Nephron (organoid): ENCODE data around the gene TANK.
A peak's percentile ranks its signal among the peaks of the same experiment; 100 is the strongest.

Experiments used
- H3K27ac Mint-ChIP-seq, 3 experiments: 2 replicates each; pipeline ENCODE4 v1.8.0; 2020; ENCODE audit warnings: mixed read lengths in 3 of 3, mild to moderate bottlenecking in 2 of 3, moderate library complexity in 1 of 3
- H3K27me3 Mint-ChIP-seq: 2 replicates; pipeline ENCODE4 v1.8.0; 2021; ENCODE audit warnings: low read depth, mild to moderate bottlenecking, moderate library complexity, mixed read lengths
- H3K36me3 Mint-ChIP-seq: 2 replicates; pipeline ENCODE4 v1.8.0; 2020; ENCODE audit warnings: low read depth, mixed read lengths
- H3K4me1 Mint-ChIP-seq: 2 replicates; pipeline ENCODE4 v1.8.0; 2020; ENCODE audit warnings: mixed read lengths
- H3K4me3 Mint-ChIP-seq, 3 experiments: 2 replicates each; pipeline ENCODE4 v1.8.0; 2020; ENCODE audit warnings: mild to moderate bottlenecking in 3 of 3, mixed read lengths in 3 of 3, moderate library complexity in 2 of 3
- H3K9me3 Mint-ChIP-seq: 2 replicates; pipeline ENCODE4 v1.8.0; 2020; ENCODE audit warnings: mixed read lengths
- TF ChIP-seq, protein P1 (sequence below), 3 experiments: fragments of 200-600 bp; sonication (generic); IDR thresholded peaks; one replicate each; pipeline ENCODE4 v1.5.0; 2021; ENCODE audit warnings: antibody characterized with exemption in 3 of 3; ENCODE audit not compliant: unreplicated experiment in 3 of 3

TANK gene

DNA sequence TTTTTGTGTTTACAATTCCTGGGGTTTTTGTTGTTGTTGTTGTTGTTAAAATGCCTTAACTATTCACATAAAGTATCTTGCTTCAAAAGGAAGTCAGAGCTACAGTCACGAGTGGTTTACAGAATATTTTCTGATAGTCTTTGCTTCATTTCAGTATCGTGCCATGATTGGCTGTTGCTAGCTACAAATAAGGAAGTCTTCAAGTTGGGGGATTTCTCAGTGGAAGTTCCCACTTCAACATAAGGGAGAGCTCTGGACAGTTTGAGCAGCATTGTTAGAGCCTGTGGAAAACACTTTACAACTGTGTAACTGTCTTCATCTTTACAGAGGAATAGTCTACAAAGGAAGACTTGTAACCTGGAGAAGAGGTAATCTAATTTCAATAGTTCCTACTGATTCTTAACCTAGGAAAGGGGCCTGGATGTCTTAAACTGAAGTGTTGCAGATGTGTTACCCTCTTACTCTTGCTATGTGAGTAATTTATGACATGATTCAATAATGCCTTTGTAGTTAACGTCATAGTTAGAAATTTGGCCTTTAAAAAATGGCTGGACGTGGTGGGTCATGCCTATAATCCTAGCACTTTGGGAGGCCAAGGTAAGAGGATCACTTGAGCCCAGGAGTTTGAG is 23.4 kb upstream of the TANK start:
- peaks cover 42% of the 10 kb centered on the region for H3K4me1 Mint-ChIP-seq
- H3K9me3 Mint-ChIP-seq: no peaks in the 10 kb centered on the region
- H3K27ac Mint-ChIP-seq: peak overlapping the region; percentile 95 to 98 (median 95)
- H3K36me3 Mint-ChIP-seq: no peaks in the 10 kb centered on the region
- peak overlapping the region in 2 of 3 experiments; percentile 59 to 78 for H3K4me3 Mint-ChIP-seq
- no peaks in the 10 kb centered on the region for H3K27me3 Mint-ChIP-seq
- TF ChIP-seq, protein P1, sequence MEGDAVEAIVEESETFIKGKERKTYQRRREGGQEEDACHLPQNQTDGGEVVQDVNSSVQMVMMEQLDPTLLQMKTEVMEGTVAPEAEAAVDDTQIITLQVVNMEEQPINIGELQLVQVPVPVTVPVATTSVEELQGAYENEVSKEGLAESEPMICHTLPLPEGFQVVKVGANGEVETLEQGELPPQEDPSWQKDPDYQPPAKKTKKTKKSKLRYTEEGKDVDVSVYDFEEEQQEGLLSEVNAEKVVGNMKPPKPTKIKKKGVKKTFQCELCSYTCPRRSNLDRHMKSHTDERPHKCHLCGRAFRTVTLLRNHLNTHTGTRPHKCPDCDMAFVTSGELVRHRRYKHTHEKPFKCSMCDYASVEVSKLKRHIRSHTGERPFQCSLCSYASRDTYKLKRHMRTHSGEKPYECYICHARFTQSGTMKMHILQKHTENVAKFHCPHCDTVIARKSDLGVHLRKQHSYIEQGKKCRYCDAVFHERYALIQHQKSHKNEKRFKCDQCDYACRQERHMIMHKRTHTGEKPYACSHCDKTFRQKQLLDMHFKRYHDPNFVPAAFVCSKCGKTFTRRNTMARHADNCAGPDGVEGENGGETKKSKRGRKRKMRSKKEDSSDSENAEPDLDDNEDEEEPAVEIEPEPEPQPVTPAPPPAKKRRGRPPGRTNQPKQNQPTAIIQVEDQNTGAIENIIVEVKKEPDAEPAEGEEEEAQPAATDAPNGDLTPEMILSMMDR (IDR thresholded peaks at IDR 0.05; ENCODE audit: unreplicated experiment in 3 of 3): no peak

DNA sequence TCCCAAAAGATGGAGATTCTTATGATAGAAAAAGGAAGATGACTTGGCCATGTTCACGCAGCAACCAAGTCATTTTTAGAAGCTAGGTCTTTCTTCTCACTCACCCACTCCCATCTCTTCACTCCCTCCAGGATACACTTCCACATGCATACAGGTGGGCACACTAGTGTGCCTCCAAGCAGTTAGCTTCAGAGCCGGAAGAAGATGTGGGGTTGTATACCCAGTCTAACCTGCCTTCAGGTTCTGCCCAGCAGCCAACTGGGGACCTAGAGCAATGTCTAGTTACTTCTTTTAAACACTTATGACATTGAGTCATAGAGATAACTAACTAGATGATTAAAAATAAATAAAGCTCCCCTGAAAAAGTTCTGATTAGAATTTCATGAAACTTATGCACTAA is 21.8 kb upstream of the TANK start:
- H3K4me1 Mint-ChIP-seq: peaks cover 42% of the 10 kb centered on the region
- H3K27me3 Mint-ChIP-seq: no peaks in the 10 kb centered on the region
- TF ChIP-seq, protein P1 (IDR thresholded peaks at IDR 0.05; ENCODE audit: unreplicated experiment in 3 of 3): no peak
- no peaks in the 10 kb centered on the region for H3K36me3 Mint-ChIP-seq
- H3K9me3 Mint-ChIP-seq: peaks cover 7% of the 10 kb centered on the region
- H3K27ac Mint-ChIP-seq: peak overlapping the region in 2 of 3 experiments; percentile 42 to 71
- H3K4me3 Mint-ChIP-seq: peak overlapping the region in 1 of 3 experiments; percentile 40

DNA sequence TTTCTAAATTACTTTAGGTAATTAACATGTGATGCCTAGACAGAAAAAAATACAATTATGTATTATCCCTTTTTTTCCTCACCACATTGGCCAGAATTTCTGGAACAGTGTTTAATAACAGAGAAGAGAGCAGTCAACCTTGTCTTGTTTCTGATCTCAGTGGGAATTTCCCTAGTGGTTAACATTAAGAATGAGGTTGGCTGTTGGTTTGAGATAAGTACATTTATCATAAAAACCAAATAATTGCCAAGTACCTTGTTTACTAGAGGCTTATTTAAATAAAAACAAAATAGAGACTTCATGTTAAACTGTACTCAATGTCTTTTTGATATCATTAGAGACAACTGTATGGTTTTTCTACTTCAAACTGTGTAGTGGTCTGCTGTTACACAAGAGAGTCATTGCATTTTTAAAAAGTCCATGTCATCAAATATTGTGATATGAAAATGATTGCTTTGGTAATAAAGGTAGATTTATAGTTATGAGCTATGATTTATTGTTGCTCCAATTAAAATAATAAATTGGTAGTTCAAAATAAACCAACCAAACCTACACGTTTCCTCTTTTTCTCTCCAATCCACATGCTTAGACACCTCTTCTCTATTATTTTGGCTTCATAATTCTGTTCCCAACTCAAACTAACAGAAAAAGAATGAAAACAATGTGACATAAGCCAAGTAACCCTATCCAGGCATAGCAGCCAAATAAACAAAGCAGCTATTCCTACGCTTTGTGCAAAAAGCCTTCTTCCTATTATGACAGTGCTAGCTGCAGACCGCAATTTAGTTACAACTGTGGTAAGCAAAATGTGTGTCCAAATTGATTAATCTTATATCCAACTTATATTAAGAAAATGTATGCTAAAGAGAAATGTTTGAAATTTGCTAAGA is 20.9 kb upstream of the TANK start:
- Mint-ChIP-seq H3K36me3 (no peaks in the 10 kb centered on the region), H3K9me3 (peaks cover 12% of the 10 kb centered on the region), H3K27me3 (no peaks in the 10 kb centered on the region), H3K4me3 (peak overlapping the region in 2 of 3 experiments; percentile 31 to 42), H3K27ac (peak overlapping the region; percentile 29 to 71 (median 42)), H3K4me1 (peaks cover 39% of the 10 kb centered on the region)
- TF ChIP-seq, protein P1 (IDR thresholded peaks at IDR 0.05; ENCODE audit: unreplicated experiment in 3 of 3): no peak

DNA sequence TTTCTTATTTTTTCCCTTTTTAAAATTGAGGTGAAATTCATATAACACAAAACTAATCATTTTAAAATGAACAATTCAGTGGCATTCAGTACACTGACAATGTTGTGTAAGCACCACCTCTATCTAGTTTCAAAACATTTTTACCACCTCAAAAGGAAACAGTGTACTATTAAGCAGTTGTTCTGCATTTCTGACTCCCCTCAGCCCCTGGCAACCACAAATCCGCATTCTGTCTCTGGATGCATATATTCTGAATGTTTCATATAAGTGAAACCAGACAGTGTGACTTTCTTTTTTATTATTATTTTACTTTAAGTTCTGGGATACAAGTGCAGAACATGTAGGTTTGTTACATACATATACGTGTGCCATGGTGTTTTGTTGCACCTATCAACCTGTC is 19.2 kb upstream of the TANK start:
- TF ChIP-seq, protein P1 (IDR thresholded peaks at IDR 0.05; ENCODE audit: unreplicated experiment in 3 of 3): no peak
- H3K27me3 Mint-ChIP-seq: no peaks in the 10 kb centered on the region

DNA sequence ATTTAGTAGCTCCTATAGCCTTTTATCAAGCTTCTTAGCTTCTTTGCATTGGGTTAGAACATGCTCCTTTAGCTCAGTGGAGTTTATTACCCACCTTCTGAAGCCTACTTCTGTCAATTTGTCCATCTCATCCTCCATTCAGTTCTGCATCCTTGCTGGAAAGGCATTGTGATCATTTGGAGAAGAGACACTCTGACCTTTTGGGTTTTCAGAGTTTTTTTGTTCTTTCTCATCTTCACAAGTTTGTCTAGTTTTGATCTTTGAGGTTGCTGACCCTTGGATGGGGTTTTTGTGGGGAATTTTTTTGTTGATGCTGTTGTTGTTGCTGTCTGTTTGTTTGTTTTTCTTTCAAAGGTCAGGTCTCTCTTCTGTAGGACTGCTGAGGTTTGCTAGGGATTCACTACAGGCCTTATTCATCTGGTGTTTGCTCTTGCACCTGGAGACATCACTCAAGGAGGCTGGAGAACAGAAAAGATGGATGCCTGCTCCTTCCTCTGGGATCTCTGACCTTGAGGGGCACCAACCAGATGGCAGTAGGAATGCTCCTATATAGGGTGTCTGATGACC is 13.9 kb upstream of the TANK start:
- no peak overlapping the region for H3K4me3 Mint-ChIP-seq
- no peak overlapping the region for H3K27ac Mint-ChIP-seq
- TF ChIP-seq, protein P1 (IDR thresholded peaks at IDR 0.05; ENCODE audit: unreplicated experiment in 3 of 3): no peak
- H3K4me1 Mint-ChIP-seq: no peaks in the 10 kb centered on the region
- no peaks in the 10 kb centered on the region for H3K27me3 Mint-ChIP-seq
- H3K36me3 Mint-ChIP-seq: peaks cover 8% of the 10 kb centered on the region
- peaks cover 63% of the 10 kb centered on the region for H3K9me3 Mint-ChIP-seq

More for the DNA sequence above, 19.2 kb upstream of the TANK start:
- Mint-ChIP-seq H3K4me1 (peaks cover 26% of the 10 kb centered on the region), H3K9me3 (peaks cover 23% of the 10 kb centered on the region), H3K27ac (no peak overlapping the region), H3K4me3 (no peak overlapping the region), H3K36me3 (no peaks in the 10 kb centered on the region)
